Karpas-422 (cell line): ENCODE measurements around the gene ALK. TPM values are rescaled to one million over a fixed set of nuclear protein-coding genes. Genes with fewer than 3 reads are reported as not detected.

Experiments used
- DNase-seq: peaks from one replicate; pipeline ENCODE4 v3.0.0-alpha.2; 2015
- H2AFZ ChIP-seq: fragments of 200-600 bp; sonication (generic); 2 replicates; pipeline ENCODE4 v1.6.1; 2014; ENCODE audit warnings: antibody characterized with exemption, low read length, mixed read lengths
- H3K27ac ChIP-seq: fragments of 200-600 bp; sonication (generic); 2 replicates; pipeline ENCODE4 v1.5.1; 2014; ENCODE audit warnings: mild to moderate bottlenecking, low read length, moderate library complexity
- H3K27me3 ChIP-seq: fragments of 200-600 bp; sonication (generic); 2 replicates; pipeline ENCODE4 v1.6.1; 2014; ENCODE audit warnings: low read length, mixed read lengths
- H3K36me3 ChIP-seq: fragments of 200-600 bp; sonication (generic); 2 replicates; pipeline ENCODE4 v1.6.1; 2014; ENCODE audit warnings: low read length, mixed read lengths; ENCODE audit not compliant: insufficient read depth
- H3K4me1 ChIP-seq: fragments of 200-600 bp; sonication (generic); 2 replicates; pipeline ENCODE4 v1.6.1; 2014; ENCODE audit warnings: mild to moderate bottlenecking, low read length, mixed read lengths
- H3K4me2 ChIP-seq: fragments of 200-600 bp; sonication (generic); 2 replicates; pipeline ENCODE4 v1.6.1; 2014; ENCODE audit warnings: low read length, low read depth, mild to moderate bottlenecking; ENCODE audit not compliant: poor library complexity, severe bottlenecking
- H3K4me3 ChIP-seq: fragments of 200-600 bp; sonication (generic); 2 replicates; pipeline ENCODE4 v1.5.1; 2014; ENCODE audit warnings: mild to moderate bottlenecking, antibody characterized with exemption, low read length, mixed read lengths
- H3K79me2 ChIP-seq: fragments of 200-600 bp; sonication (generic); 2 replicates; pipeline ENCODE4 v1.6.1; 2014; ENCODE audit warnings: mild to moderate bottlenecking, low read length, mixed read lengths
- H3K9ac ChIP-seq: fragments of 200-600 bp; sonication (generic); 2 replicates; pipeline ENCODE4 v1.6.0; 2014; ENCODE audit warnings: low read length
- H3K9me2 ChIP-seq: fragments of 200-600 bp; sonication (generic), shearing (Covaris generic); replicated peaks from 2 replicates; pipeline ENCODE4 v1.6.0; 2014; ENCODE audit warnings: mild to moderate bottlenecking, low read length, moderate library complexity; ENCODE audit not compliant: insufficient read depth
- H3K9me3 ChIP-seq: fragments of 300-700, 200-600 bp; sonication (generic); 2 replicates; pipeline ENCODE4 v1.6.1; 2014; ENCODE audit warnings: low read length, mixed read lengths
- H4K20me1 ChIP-seq: fragments of 200-600 bp; sonication (generic); 2 replicates; pipeline ENCODE4 v1.6.1; 2014; ENCODE audit warnings: mild to moderate bottlenecking, antibody characterized with exemption, low read length, low read depth; ENCODE audit not compliant: insufficient read depth
- total RNA-seq: library from RNA; depleted of rRNA; stranded (reverse); fragments of >200 nt; shearing (Covaris generic); gene quantifications from 2 replicates; pipeline ENCODE4 v1.2.3, GENCODE V29; 2014; ENCODE audit warnings: low replicate concordance

Gene ALK
- total RNA-seq, 1 experiment from 2014 or later: not detected

DNA sequence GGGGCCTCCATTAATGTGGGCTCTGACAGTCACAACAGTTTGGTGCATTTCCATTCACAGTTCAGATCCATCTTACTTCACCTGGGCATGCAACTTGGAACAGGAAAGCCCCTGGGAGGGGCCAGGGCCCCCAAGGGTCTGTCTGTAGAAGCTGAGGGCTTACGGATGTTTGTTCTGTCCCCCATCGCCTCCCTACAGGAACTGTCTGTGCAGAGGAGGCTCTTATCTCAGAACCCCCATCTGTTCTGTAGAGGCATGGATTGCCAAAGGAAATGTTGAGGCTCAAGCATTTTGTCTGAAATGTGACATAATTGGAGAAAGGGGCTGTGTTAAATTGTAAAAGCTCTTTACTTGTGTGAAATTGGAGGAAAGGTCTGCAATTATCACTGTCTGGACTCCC lies 471.9 kb downstream of the ALK start:
- Histone ChIP-seq H3K36me3 (no peaks in the 10 kb centered on the region), H3K79me2 (no peaks in the 10 kb centered on the region), H3K9ac (no peak overlapping the region), H2AFZ (no peak overlapping the region), H3K9me3 (no peaks in the 10 kb centered on the region), H3K27me3 (no peaks in the 10 kb centered on the region), H3K27ac (no peak overlapping the region), H3K4me2 (no peak overlapping the region), H4K20me1 (no peaks in the 10 kb centered on the region), H3K9me2 (no peaks in the 10 kb centered on the region), H3K4me1 (no peaks in the 10 kb centered on the region), H3K4me3 (no peak overlapping the region)
- DNase-seq: no peak

DNA sequence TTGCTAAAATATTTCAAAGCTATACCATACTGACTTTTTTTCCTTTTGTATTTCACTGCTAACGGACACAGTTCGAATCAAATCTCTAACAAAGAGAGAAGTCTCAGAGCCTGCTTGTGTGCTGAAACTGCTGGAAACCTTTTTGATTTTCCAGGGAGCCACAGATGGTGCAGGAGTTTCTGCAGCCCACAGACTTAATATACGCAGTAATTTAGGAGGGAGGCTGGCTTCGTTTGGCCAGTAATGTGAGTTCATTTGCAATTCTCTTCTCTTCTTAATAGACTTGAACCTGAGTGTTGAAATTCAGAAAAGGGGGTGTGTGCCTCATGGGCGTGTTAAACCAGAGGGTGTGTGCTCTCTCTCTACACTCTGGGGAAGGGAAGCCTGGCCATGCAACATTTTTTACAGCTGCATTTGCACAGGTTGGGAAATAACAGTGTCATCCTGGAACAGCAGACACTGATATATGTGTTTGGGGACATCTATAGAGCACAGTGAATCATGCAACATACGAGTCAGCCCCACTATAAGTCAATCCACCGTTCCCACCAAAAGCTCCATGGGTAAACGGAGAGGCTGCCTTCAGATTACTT lies 473.2 kb downstream of the ALK start:
- H3K9me3 ChIP-seq: no peaks in the 10 kb centered on the region
- H3K27me3 ChIP-seq: no peaks in the 10 kb centered on the region
- H3K79me2 ChIP-seq: no peaks in the 10 kb centered on the region
- H3K4me1 ChIP-seq: no peaks in the 10 kb centered on the region
- H3K4me2 ChIP-seq: no peak overlapping the region
- H2AFZ ChIP-seq: no peak overlapping the region
- H3K27ac ChIP-seq: no peak overlapping the region
- no peaks in the 10 kb centered on the region for H3K9me2 ChIP-seq
- DNase-seq: no peak
- H3K36me3 ChIP-seq: no peaks in the 10 kb centered on the region
- H3K9ac ChIP-seq: no peak overlapping the region
- H3K4me3 ChIP-seq: no peak overlapping the region
- H4K20me1 ChIP-seq: no peaks in the 10 kb centered on the region

DNA sequence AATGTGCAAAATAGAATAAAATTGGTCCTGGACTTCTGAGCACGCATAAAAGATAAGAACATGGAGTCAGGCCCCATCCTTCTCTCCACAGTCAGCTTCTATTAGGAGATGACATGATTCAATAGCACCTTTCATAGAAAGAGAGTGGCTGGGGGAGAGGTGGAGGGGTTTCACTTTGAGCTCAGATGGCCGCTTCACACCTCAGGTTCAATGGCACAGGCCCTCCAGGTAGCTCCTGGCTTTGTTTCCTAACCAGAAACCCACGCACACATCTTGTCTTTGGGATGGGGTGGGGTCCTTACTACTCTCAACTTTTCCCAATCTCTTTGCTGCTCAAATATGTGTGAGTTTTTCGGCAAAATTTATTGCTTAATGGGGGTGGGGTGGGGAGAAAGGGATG lies 473.9 kb downstream of the ALK start:
- Histone ChIP-seq H3K9ac (no peak overlapping the region), H3K9me3 (no peaks in the 10 kb centered on the region), H3K4me1 (no peaks in the 10 kb centered on the region), H4K20me1 (no peaks in the 10 kb centered on the region), H3K4me2 (no peak overlapping the region), H3K36me3 (no peaks in the 10 kb centered on the region), H3K79me2 (no peaks in the 10 kb centered on the region), H2AFZ (no peak overlapping the region), H3K27ac (no peak overlapping the region), H3K4me3 (no peak overlapping the region), H3K9me2 (no peaks in the 10 kb centered on the region), H3K27me3 (no peaks in the 10 kb centered on the region)
- no peak for DNase-seq

DNA sequence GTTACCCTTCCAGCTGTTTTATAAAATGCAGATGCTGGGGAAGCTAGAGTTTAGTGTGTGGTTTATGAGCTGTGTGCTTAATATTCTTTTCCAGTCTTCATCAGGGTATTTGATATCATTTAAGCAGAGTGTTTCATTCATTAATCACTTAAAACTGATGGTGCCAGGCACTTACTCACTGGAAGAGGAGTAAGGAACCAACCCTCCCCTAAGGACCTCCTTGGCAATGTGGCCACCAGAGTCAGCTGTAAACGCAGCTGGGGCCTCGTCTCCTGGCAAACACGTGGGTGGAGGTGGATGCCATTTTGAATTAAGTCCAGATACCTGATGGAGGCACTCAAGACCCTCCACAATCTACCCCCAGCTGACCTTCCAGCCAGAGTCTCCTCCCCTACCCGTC lies 474.5 kb downstream of the ALK start:
- no peaks in the 10 kb centered on the region for H4K20me1 ChIP-seq
- H3K79me2 ChIP-seq: no peaks in the 10 kb centered on the region
- no peaks in the 10 kb centered on the region for H3K9me2 ChIP-seq
- no peaks in the 10 kb centered on the region for H3K9me3 ChIP-seq
- no peak overlapping the region for H3K9ac ChIP-seq
- no peak overlapping the region for H3K4me2 ChIP-seq
- H2AFZ ChIP-seq: no peak overlapping the region
- no peak for DNase-seq
- no peak overlapping the region for H3K4me3 ChIP-seq
- H3K4me1 ChIP-seq: no peaks in the 10 kb centered on the region
- no peaks in the 10 kb centered on the region for H3K27me3 ChIP-seq
- no peak overlapping the region for H3K27ac ChIP-seq
- no peaks in the 10 kb centered on the region for H3K36me3 ChIP-seq

DNA sequence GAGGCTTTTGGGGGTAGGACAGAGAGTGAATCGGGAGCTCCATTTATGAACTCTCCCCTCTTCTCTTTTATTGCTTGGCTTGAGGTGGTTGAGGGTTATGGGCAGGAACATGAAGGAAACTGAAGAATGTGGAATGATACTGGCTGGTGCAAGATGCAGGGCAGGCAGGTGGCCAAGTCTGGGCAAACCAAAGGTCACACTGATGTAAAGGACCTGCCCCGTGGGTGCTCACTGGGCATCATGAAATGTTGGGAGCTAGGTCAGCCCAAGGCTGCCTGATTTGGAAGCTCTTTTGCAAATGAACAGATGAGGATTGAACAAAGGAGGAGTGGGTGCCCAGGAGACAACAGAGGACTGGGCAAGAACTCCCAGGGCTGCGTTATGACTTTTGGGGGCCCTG lies 477.2 kb downstream of the ALK start:
- no peaks in the 10 kb centered on the region for H3K9me2 ChIP-seq
- H3K9ac ChIP-seq: no peak overlapping the region
- no peaks in the 10 kb centered on the region for H3K27me3 ChIP-seq
- H3K79me2 ChIP-seq: no peaks in the 10 kb centered on the region
- H2AFZ ChIP-seq: no peak overlapping the region
- H3K4me1 ChIP-seq: no peaks in the 10 kb centered on the region
- no peaks in the 10 kb centered on the region for H3K9me3 ChIP-seq
- H3K36me3 ChIP-seq: no peaks in the 10 kb centered on the region
- no peak for DNase-seq
- no peak overlapping the region for H3K27ac ChIP-seq
- H4K20me1 ChIP-seq: no peaks in the 10 kb centered on the region
- no peak overlapping the region for H3K4me2 ChIP-seq
- H3K4me3 ChIP-seq: no peak overlapping the region

DNA sequence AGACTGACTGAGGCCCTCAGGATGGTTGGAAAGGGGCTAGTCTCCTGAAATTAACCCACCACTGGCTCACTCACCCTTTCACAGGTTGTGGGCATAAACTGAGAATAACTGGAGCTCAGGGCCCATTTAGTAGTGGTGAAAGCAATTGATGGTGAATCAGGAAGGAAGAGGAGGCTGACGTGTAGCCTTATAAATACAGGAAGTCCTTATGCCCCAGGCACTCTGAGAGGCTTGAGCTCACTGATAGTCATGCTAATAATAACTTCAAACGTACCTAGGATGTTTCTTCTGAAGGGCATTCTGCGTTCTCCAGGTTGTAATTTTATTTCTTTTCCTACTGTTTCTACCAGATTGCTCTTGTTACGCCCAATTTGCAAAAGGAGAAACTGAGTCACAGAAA lies 477.8 kb downstream of the ALK start:
- H3K9ac ChIP-seq: no peak overlapping the region
- no peak overlapping the region for H3K4me2 ChIP-seq
- no peak overlapping the region for H3K27ac ChIP-seq
- no peaks in the 10 kb centered on the region for H3K36me3 ChIP-seq
- H3K9me3 ChIP-seq: no peaks in the 10 kb centered on the region
- no peaks in the 10 kb centered on the region for H4K20me1 ChIP-seq
- H3K4me1 ChIP-seq: no peaks in the 10 kb centered on the region
- H3K4me3 ChIP-seq: no peak overlapping the region
- DNase-seq: peak; percentile 46
- no peaks in the 10 kb centered on the region for H3K9me2 ChIP-seq
- no peaks in the 10 kb centered on the region for H3K79me2 ChIP-seq
- H2AFZ ChIP-seq: no peak overlapping the region
- no peaks in the 10 kb centered on the region for H3K27me3 ChIP-seq

DNA sequence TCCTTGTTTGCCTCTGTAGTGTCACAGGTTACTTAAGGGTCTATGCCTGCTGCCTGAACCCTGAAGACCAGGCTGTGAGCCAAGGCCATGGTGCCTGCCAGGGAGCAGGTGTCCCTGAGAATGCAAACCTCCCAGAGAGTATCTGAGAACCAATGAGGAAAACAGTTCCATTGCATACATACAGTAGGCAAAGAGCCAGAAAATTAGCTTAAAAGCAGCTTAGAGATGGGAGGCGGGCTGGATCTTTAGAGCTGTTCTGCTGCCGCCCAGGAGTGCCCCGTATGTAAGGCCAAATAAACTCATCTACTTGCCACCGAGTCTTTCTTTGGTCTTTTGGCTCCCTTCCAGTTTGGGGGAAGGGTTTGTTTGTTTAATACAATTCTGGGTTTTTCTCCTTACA lies 478.2 kb downstream of the ALK start:
- H4K20me1 ChIP-seq: no peaks in the 10 kb centered on the region
- no peak for DNase-seq
- H3K79me2 ChIP-seq: no peaks in the 10 kb centered on the region
- H3K4me1 ChIP-seq: no peaks in the 10 kb centered on the region
- H3K4me2 ChIP-seq: no peak overlapping the region
- H3K27ac ChIP-seq: no peak overlapping the region
- H3K9me2 ChIP-seq: no peaks in the 10 kb centered on the region
- no peaks in the 10 kb centered on the region for H3K9me3 ChIP-seq
- H3K9ac ChIP-seq: no peak overlapping the region
- H3K36me3 ChIP-seq: no peaks in the 10 kb centered on the region
- H3K27me3 ChIP-seq: no peaks in the 10 kb centered on the region
- H2AFZ ChIP-seq: no peak overlapping the region
- no peak overlapping the region for H3K4me3 ChIP-seq

DNA sequence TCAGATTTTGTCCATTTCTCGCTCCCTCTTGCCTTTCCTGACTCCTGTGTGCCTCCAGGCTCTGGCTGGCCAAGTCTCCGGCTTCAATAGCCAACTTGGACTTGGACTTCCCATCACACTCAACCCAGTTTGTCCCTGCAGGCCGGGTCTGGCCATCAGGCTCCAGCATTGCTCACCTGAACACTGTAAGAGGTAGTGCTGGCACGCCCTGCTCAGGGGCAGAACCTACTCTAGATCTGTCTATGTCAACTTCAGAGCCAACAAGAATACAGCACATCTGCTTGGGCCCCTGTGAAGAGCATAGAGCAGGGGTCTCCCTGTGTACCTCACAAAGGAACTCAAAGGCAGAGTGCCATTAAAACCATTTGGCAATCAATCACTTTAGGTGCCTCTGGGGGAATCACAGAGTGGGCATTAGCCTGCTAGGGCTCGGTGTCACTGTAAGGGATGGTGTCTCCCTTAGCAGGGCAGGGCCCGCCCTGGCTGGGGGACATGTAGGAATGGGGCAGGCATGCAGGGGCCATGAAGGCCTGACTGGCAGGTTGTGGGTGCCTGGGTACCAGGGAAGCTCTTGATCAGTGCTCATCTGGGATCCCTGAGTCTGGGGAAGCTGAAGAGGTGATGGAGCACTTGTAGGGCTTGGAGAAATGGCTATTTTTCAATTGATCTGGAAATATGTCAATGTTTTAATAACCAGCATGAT lies 480.3 kb downstream of the ALK start:
- no peak for DNase-seq
- Histone ChIP-seq H3K4me3 (no peak overlapping the region), H3K36me3 (no peaks in the 10 kb centered on the region), H3K4me2 (no peak overlapping the region), H3K9ac (no peak overlapping the region), H3K27me3 (no peaks in the 10 kb centered on the region), H3K4me1 (no peaks in the 10 kb centered on the region), H2AFZ (no peak overlapping the region), H3K27ac (no peak overlapping the region), H3K9me2 (no peaks in the 10 kb centered on the region), H3K9me3 (no peaks in the 10 kb centered on the region), H4K20me1 (no peaks in the 10 kb centered on the region), H3K79me2 (no peaks in the 10 kb centered on the region)
